PC-3 (cell line): ENCODE measurements around the gene ZNRF2. TPM values are rescaled to one million over a fixed set of nuclear protein-coding genes. Genes with fewer than 3 reads are reported as not detected.

Source experiments
- ATAC-seq: fragments of 200-7000 bp; cut with Tn5 transposase; 2 replicates; pipeline ENCODE4 v1.9.1; 2020; ENCODE audit warnings: mild to moderate bottlenecking, moderate library complexity
- BruUV-seq: library from RNA; stranded (reverse); fragments of 400-500 nt; replicated peaks from 2 replicates; lab custom pipeline; 2021; lab: Mats Ljungman, UMichigan
- CTCF ChIA-PET: fragments of 300-600 bp; sonication (Branson Sonifier 250); formaldehyde crosslinking; loops from one replicate; lab custom pipeline; 2022; ENCODE audit warnings: antibody characterized with exemption; lab: Charles Lee
- POLR2A ChIA-PET: fragments of 300-600 bp; sonication (Branson Sonifier 250); formaldehyde crosslinking; loops from one replicate; lab custom pipeline; 2022; ENCODE audit warnings: antibody characterized with exemption; ENCODE audit not compliant: unreplicated experiment; lab: Charles Lee
- DNase-seq: peaks from one replicate; pipeline ENCODE4 v3.0.0-alpha.2; 2015
- H2AFZ ChIP-seq: fragments of 300-600 bp; sonication (generic); 2 replicates; pipeline ENCODE4 v1.6.0; 2016; ENCODE audit warnings: antibody characterized with exemption, low read length
- H3F3A ChIP-seq: fragments of 300-600 bp; sonication (generic); one replicate; pipeline ENCODE4 v1.6.0; 2017; ENCODE audit warnings: antibody characterized with exemption, low read length, control low read depth, mild to moderate bottlenecking; ENCODE audit not compliant: unreplicated experiment
- H3K27ac ChIP-seq: fragments of 300-600 bp; sonication (generic); 2 replicates; pipeline ENCODE4 v1.5.1; 2016; ENCODE audit warnings: mild to moderate bottlenecking, low read length
- H3K27me3 ChIP-seq: fragments of 300-600 bp; sonication (generic); 2 replicates; pipeline ENCODE4 v1.6.1; 2016; ENCODE audit warnings: low read length, mixed read lengths
- H3K36me3 ChIP-seq: fragments of 300-600 bp; sonication (generic); 2 replicates; pipeline ENCODE4 v1.6.1; 2016; ENCODE audit warnings: low read depth, mixed run types, low read length, mixed read lengths
- H3K4me1 ChIP-seq: fragments of 300-600 bp; sonication (generic); 2 replicates; pipeline ENCODE4 v1.5.1; 2016; ENCODE audit warnings: low read length; ENCODE audit not compliant: insufficient read depth
- H3K4me2 ChIP-seq: fragments of 300-600 bp; sonication (generic); 2 replicates; pipeline ENCODE4 v1.6.0; 2016; ENCODE audit warnings: low read length
- H3K4me3 ChIP-seq: fragments of 300-600 bp; sonication (generic); 2 replicates; pipeline ENCODE4 v1.5.1; 2016; ENCODE audit warnings: mild to moderate bottlenecking, low read length, mixed read lengths
- H3K79me2 ChIP-seq: fragments of 300-600 bp; sonication (generic); 2 replicates; pipeline ENCODE4 v1.6.1; 2017; ENCODE audit warnings: low read length, mixed read lengths
- H3K9ac ChIP-seq: fragments of 300-600 bp; sonication (generic); 2 replicates; pipeline ENCODE4 v1.6.0; 2016; ENCODE audit warnings: mild to moderate bottlenecking, low read length
- H3K9me2 ChIP-seq: fragments of 300-600 bp; sonication (generic); replicated peaks from 2 replicates; pipeline ENCODE4 v1.6.1; 2016; ENCODE audit warnings: mixed run types, low read length, mixed read lengths
- H3K9me3 ChIP-seq: fragments of 300-600 bp; sonication (generic); 2 replicates; pipeline ENCODE4 v1.6.1; 2016; ENCODE audit warnings: low read length, mixed read lengths
- H4K20me1 ChIP-seq: fragments of 300-600 bp; sonication (generic); 2 replicates; pipeline ENCODE4 v1.6.1; 2016; ENCODE audit warnings: low read length, mixed read lengths
- CTCF ChIP-seq: fragments of 300-600 bp; sonication (generic); conservative IDR thresholded peaks from 2 replicates; pipeline ENCODE4 v1.5.1; 2017; ENCODE audit warnings: antibody characterized with exemption, low read depth, mild to moderate bottlenecking, low read length
- EZH2 ChIP-seq: fragments of 300-600 bp; sonication (generic); IDR thresholded peaks from one replicate; pipeline ENCODE4 v1.6.1; 2017; ENCODE audit warnings: antibody characterized with exemption, mild to moderate bottlenecking, low read length; ENCODE audit not compliant: unreplicated experiment
- EZH2phosphoT487 ChIP-seq: fragments of 300-600 bp; sonication (generic); IDR thresholded peaks from 2 replicates; pipeline ENCODE4 v1.6.1; 2018; ENCODE audit warnings: mild to moderate bottlenecking, antibody characterized with exemption, low read length, borderline replicate concordance
- intact Hi-C: fragments of 100-400 bp; cut with micrococcal nuclease; formaldehyde crosslinking; loops from 2 replicates; pipeline ENCODE4 v1.9.0; 2023
- total RNA-seq: library from RNA; depleted of rRNA; stranded (reverse); fragments of >200 nt; gene quantifications from 2 replicates; pipeline ENCODE4 v1.2.3, GENCODE V29; 2014

The ZNRF2 gene
- total RNA-seq, 1 experiment from 2014 or later = 13.1 TPM

- Histone ChIP-seq H3K9ac (no peak overlapping the region), H3F3A (no peaks in the 10 kb centered on the region), H3K4me2 (no peak overlapping the region), H3K9me2 (no peaks in the 10 kb centered on the region), H3K79me2 (no peaks in the 10 kb centered on the region), H3K9me3 (no peaks in the 10 kb centered on the region), H3K27ac (no peak overlapping the region), H3K27me3 (no peaks in the 10 kb centered on the region), H3K4me1 (no peaks in the 10 kb centered on the region), H3K36me3 (no peaks in the 10 kb centered on the region), H4K20me1 (no peaks in the 10 kb centered on the region), H2AFZ (no peak overlapping the region), H3K4me3 (no peak overlapping the region)
- ATAC-seq (peak; percentile 93), DNase-seq (peak; percentile 82)
- no peak for TF ChIP-seq EZH2phosphoT487
- TF ChIP-seq CTCF = peak; percentile 87
- TF ChIP-seq EZH2 = no peak
- BruUV-seq = no TSS peak
- intact Hi-C loops = loop anchor here (1.0 to 2.0 kb wide), 4 partner anchors 76 to 288 kb away; no protein-coding TSS in a partner anchor
- ChIA-PET POLR2A (no interaction called here), CTCF (interaction anchor here (0.8 to 2.6 kb wide), 7 partner anchors 75 to 288 kb away, joined by 3 to 13 read pairs (median 4); no protein-coding TSS in a partner anchor)
These were observed 8.0 kb upstream of the ZNRF2 start for GRCh38 chr7:30276203-30276900.

GRCh38 chr7:30278376-30278775 lies 6.0 kb upstream of the ZNRF2 start:
- ChIA-PET POLR2A (no interaction called here), CTCF (no interaction called here)
- H3K9me3 ChIP-seq = no peaks in the 10 kb centered on the region
- no peaks in the 10 kb centered on the region for H3F3A ChIP-seq
- no peak overlapping the region for H3K4me3 ChIP-seq
- DNase-seq (no peak), ATAC-seq (no peak)
- no peak overlapping the region for H2AFZ ChIP-seq
- BruUV-seq = no TSS peak
- H3K79me2 ChIP-seq = no peaks in the 10 kb centered on the region
- H4K20me1 ChIP-seq = no peaks in the 10 kb centered on the region
- TF ChIP-seq EZH2 (no peak), EZH2phosphoT487 (no peak), CTCF (no peak)
- H3K9ac ChIP-seq = no peak overlapping the region
- no peak overlapping the region for H3K4me2 ChIP-seq
- no peaks in the 10 kb centered on the region for H3K4me1 ChIP-seq
- H3K27me3 ChIP-seq = no peaks in the 10 kb centered on the region
- no peaks in the 10 kb centered on the region for H3K9me2 ChIP-seq
- intact Hi-C loops = no loop called here
- no peaks in the 10 kb centered on the region for H3K36me3 ChIP-seq
- H3K27ac ChIP-seq = no peak overlapping the region
